Measurements from ENCODE around the gene MMP2. TPM values are rescaled to one million over a fixed set of nuclear protein-coding genes. Genes with fewer than 3 reads are reported as not detected.
A peak's percentile ranks its signal among the peaks of the same experiment; 100 is the strongest.

The MMP2 gene
- total RNA-seq, 1 experiment from 2014 or later, result 0.91 TPM

- CTCF ChIA-PET, result interaction anchor here (0.7 to 1.0 kb wide), 2 partner anchors 15 to 45 kb away, joined by 3 to 5 read pairs; no protein-coding TSS in a partner anchor
- intact Hi-C loops (cut with micrococcal nuclease; ENCODE audit: unreplicated experiment), result no loop called here
These were observed 31.3 kb downstream of the MMP2 start for GRCh38 chr16:55510185-55510805.

GRCh38 chr16:55512941-55513340 is 33.9 kb downstream of the MMP2 start:
- H3K9me3 ChIP-seq, result peaks cover 7% of the 10 kb centered on the region
- H3K36me3 ChIP-seq (ENCODE audit: control insufficient read depth, insufficient read depth, low read length), result no peaks in the 10 kb centered on the region
- no peak overlapping the region for H3K4me3 ChIP-seq (ENCODE audit: low read depth, low read length)
- CTCF ChIA-PET, result interaction anchor here (1.0 to 1.1 kb wide), 2 partner anchors 48 to 188 kb away, joined by 3 to 4 read pairs; no protein-coding TSS in a partner anchor
- Mint-ChIP-seq H3K4me1 (ENCODE audit: low read depth, unreplicated experiment) (peaks cover 15% of the 10 kb centered on the region), H3K27me3 (ENCODE audit: insufficient read depth, unreplicated experiment) (no peaks in the 10 kb centered on the region), H3K36me3 (ENCODE audit: insufficient read depth, unreplicated experiment) (peaks cover 12% of the 10 kb centered on the region), H3K9me3 (ENCODE audit: unreplicated experiment) (peaks cover 23% of the 10 kb centered on the region), H3K27ac (ENCODE audit: unreplicated experiment) (no peak overlapping the region), H3K4me3 (ENCODE audit: unreplicated experiment) (no peak overlapping the region)
- no peaks in the 10 kb centered on the region for H3K27me3 ChIP-seq (replicated peaks; ENCODE audit: control insufficient read depth, insufficient read depth, low read length)
- POLR2A ChIA-PET, result no interaction called here
- DNase-seq, result no peak
- no peak for TF ChIP-seq CTCF (IDR thresholded peaks at IDR 0.05; ENCODE audit: insufficient read depth in 1 of 2, low read depth in 1 of 2, low read length in 1 of 2, severe bottlenecking in 1 of 2, unreplicated experiment in 1 of 2)
- no TSS peak for BruUV-seq (replicated peaks)
- intact Hi-C loops (cut with micrococcal nuclease; ENCODE audit: unreplicated experiment), result no loop called here
- peaks cover 9% of the 10 kb centered on the region; the same call in 1 of the 2 replicates for H3K4me1 ChIP-seq

More at GRCh38 chr16:55510185-55510805, 31.3 kb downstream of the MMP2 start:
- POLR2A ChIA-PET, result interaction anchor here (0.8 kb wide), 1 partner anchor 15 kb away, joined by 3 read pairs; no protein-coding TSS in a partner anchor
- Mint-ChIP-seq H3K36me3 (ENCODE audit: insufficient read depth, unreplicated experiment) (peaks cover 6% of the 10 kb centered on the region), H3K27me3 (ENCODE audit: insufficient read depth, unreplicated experiment) (no peaks in the 10 kb centered on the region), H3K9me3 (ENCODE audit: unreplicated experiment) (peaks cover 13% of the 10 kb centered on the region), H3K4me1 (ENCODE audit: low read depth, unreplicated experiment) (peaks cover 15% of the 10 kb centered on the region), H3K27ac (ENCODE audit: unreplicated experiment) (no peak overlapping the region), H3K4me3 (ENCODE audit: unreplicated experiment) (peak overlapping the region; percentile 80)
- Histone ChIP-seq H3K4me3 (ENCODE audit: low read depth, low read length) (peak overlapping the region; percentile 96), H3K4me1 (peaks cover 9% of the 10 kb centered on the region; the same call in 1 of the 2 replicates), H3K36me3 (ENCODE audit: control insufficient read depth, insufficient read depth, low read length) (no peaks in the 10 kb centered on the region), H3K27me3 (replicated peaks; ENCODE audit: control insufficient read depth, insufficient read depth, low read length) (no peaks in the 10 kb centered on the region), H3K9me3 (peaks cover 7% of the 10 kb centered on the region)
- no peak for TF ChIP-seq CTCF (IDR thresholded peaks at IDR 0.05; ENCODE audit: insufficient read depth in 1 of 2, low read depth in 1 of 2, low read length in 1 of 2, severe bottlenecking in 1 of 2, unreplicated experiment in 1 of 2)
- no peak for DNase-seq
- no TSS peak for BruUV-seq (replicated peaks)

DNA sequence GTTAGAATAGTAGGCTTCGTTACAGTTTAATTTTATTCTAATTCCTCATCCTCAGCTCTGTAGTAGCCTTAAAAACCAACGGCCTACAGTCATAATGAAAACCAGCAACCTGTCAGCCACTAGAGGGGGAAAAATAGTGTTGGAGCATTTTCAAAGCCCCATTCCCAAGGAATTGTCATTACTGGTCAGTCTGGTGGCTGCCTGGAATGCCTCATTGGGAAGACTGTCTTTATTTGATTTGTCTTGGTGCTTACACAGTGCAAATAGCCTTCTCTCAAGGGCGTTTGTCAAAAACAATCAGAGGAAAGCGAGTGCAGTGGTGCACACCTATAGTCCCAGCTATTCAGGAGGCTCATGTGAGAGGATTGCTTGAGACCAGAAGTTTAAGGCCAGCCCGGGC is 34.6 kb downstream of the MMP2 start:
- H3K9me3 Mint-ChIP-seq (ENCODE audit: unreplicated experiment), result peaks cover 23% of the 10 kb centered on the region
- H3K4me1 Mint-ChIP-seq (ENCODE audit: low read depth, unreplicated experiment), result peaks cover 15% of the 10 kb centered on the region
- H3K27me3 Mint-ChIP-seq (ENCODE audit: insufficient read depth, unreplicated experiment), result no peaks in the 10 kb centered on the region
- Histone ChIP-seq H3K4me3 (ENCODE audit: low read depth, low read length) (no peak overlapping the region), H3K4me1 (peaks cover 9% of the 10 kb centered on the region; the same call in 1 of the 2 replicates), H3K9me3 (peaks cover 7% of the 10 kb centered on the region), H3K27me3 (replicated peaks; ENCODE audit: control insufficient read depth, insufficient read depth, low read length) (no peaks in the 10 kb centered on the region), H3K36me3 (ENCODE audit: control insufficient read depth, insufficient read depth, low read length) (no peaks in the 10 kb centered on the region)
- no peak overlapping the region for H3K4me3 Mint-ChIP-seq (ENCODE audit: unreplicated experiment)
- H3K36me3 Mint-ChIP-seq (ENCODE audit: insufficient read depth, unreplicated experiment), result peaks cover 11% of the 10 kb centered on the region
- intact Hi-C loops (cut with micrococcal nuclease; ENCODE audit: unreplicated experiment), result no loop called here
- POLR2A ChIA-PET, result interaction anchor here (0.6 kb wide), 1 partner anchor 822 kb away, joined by 4 read pairs; no protein-coding TSS in a partner anchor
- CTCF ChIA-PET, result interaction anchor here (0.7 to 1.1 kb wide), 3 partner anchors 18 to 188 kb away, joined by 3 to 4 read pairs (median 3); no protein-coding TSS in a partner anchor
- DNase-seq, result no peak
- TF ChIP-seq CTCF (IDR thresholded peaks at IDR 0.05; ENCODE audit: insufficient read depth in 1 of 2, low read depth in 1 of 2, low read length in 1 of 2, severe bottlenecking in 1 of 2, unreplicated experiment in 1 of 2), result peak; percentile 24
- no TSS peak for BruUV-seq (replicated peaks)
- no peak overlapping the region for H3K27ac Mint-ChIP-seq (ENCODE audit: unreplicated experiment)
